Astrocyte of the cerebellum (primary cell): Measurements from ENCODE around the gene IRAK1.
A peak's percentile ranks its signal among the peaks of the same experiment; 100 is the strongest.

Source experiments
- DNase-seq: peaks from one replicate; pipeline ENCODE4 v3.0.0-alpha.2; 2011; ENCODE audit warnings: low read depth
- H3K4me3 ChIP-seq: 2 replicates; pipeline ENCODE4 v1.5.1; 2011; ENCODE audit warnings: mild to moderate bottlenecking, low read depth, low read length, moderate library complexity
- CTCF ChIP-seq: IDR thresholded peaks from 2 replicates; pipeline ENCODE4 v1.5.1; 2012; ENCODE audit warnings: low read length, low read depth, moderate library complexity, mild to moderate bottlenecking; ENCODE audit errors: missing control alignments
- in situ Hi-C: cut with HindIII; loops from 2 replicates; pipeline ENCODE4 v1.10.0; 2017; ENCODE audit warnings: low sequenced_read_pairs

Gene IRAK1

GRCh38 chrX:154015581-154016264 lies 4.0 kb downstream of the IRAK1 start:
- no peak overlapping the region for H3K4me3 ChIP-seq
- TF ChIP-seq CTCF, result no peak
- in situ Hi-C loops, result no loop called here

GRCh38 chrX:154014429-154015380 lies 5.0 kb downstream of the IRAK1 start:
- no peak overlapping the region for H3K4me3 ChIP-seq
- DNase-seq, result no peak
- TF ChIP-seq CTCF, result no peak
- in situ Hi-C loops, result no loop called here

More at GRCh38 chrX:154015581-154016264, 4.0 kb downstream of the IRAK1 start:
- no peak for DNase-seq

GRCh38 chrX:154013614-154014360 lies 5.9 kb downstream of the IRAK1 start:
- in situ Hi-C loops, result no loop called here
- peak; percentile 78 for TF ChIP-seq CTCF
- H3K4me3 ChIP-seq, result no peak overlapping the region
- no peak for DNase-seq

- no peak overlapping the region for H3K4me3 ChIP-seq
- in situ Hi-C loops, result no loop called here
- no peak for TF ChIP-seq CTCF
- DNase-seq, result no peak
Measured at GRCh38 chrX:154013001-154013421, 6.7 kb downstream of the IRAK1 start.

GRCh38 chrX:154012336-154012991 lies 7.2 kb downstream of the IRAK1 start:
- no peak for TF ChIP-seq CTCF
- in situ Hi-C loops, result no loop called here
- no peak for DNase-seq
- H3K4me3 ChIP-seq, result no peak overlapping the region
